Peyer's patch (tissue), 4 donors: Measurements from ENCODE around the gene STAG1.

Source experiments
- POLR2A ChIP-seq, 2 donors: fragments of 450-650 bp; IDR thresholded peaks; one replicate each; pipeline ENCODE4 v1.5.1; 2017; ENCODE audit warnings: antibody characterized with exemption in 2 of 2, mild to moderate bottlenecking in 2 of 2, moderate library complexity in 2 of 2
- TF ChIP-seq, protein P1 (sequence below), 6 experiments: fragments of 450-650 bp in 4 of 6; fragments of 200-600 bp in 2 of 6; sonication (generic) in 1 of 6; IDR thresholded peaks; one replicate each; pipeline ENCODE4 v1.5.1; 2017 to 2019; ENCODE audit warnings: antibody characterized with exemption in 6 of 6, mild to moderate bottlenecking in 3 of 6, moderate library complexity in 1 of 6

- TF ChIP-seq, protein P1, sequence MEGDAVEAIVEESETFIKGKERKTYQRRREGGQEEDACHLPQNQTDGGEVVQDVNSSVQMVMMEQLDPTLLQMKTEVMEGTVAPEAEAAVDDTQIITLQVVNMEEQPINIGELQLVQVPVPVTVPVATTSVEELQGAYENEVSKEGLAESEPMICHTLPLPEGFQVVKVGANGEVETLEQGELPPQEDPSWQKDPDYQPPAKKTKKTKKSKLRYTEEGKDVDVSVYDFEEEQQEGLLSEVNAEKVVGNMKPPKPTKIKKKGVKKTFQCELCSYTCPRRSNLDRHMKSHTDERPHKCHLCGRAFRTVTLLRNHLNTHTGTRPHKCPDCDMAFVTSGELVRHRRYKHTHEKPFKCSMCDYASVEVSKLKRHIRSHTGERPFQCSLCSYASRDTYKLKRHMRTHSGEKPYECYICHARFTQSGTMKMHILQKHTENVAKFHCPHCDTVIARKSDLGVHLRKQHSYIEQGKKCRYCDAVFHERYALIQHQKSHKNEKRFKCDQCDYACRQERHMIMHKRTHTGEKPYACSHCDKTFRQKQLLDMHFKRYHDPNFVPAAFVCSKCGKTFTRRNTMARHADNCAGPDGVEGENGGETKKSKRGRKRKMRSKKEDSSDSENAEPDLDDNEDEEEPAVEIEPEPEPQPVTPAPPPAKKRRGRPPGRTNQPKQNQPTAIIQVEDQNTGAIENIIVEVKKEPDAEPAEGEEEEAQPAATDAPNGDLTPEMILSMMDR (IDR thresholded peaks at IDR 0.05) = no peak
- TF ChIP-seq POLR2A (IDR thresholded peaks at IDR 0.05) = no peak
Measured at GRCh38 chr3:136792556-136793330, 40.6 kb upstream of the STAG1 start.
